SK-N-MC (cell line): ENCODE measurements around the gene RGL3.
"Not testable (repeated sequence)": the region's sequence is repeated elsewhere in the genome, so short reads cannot be mapped to it uniquely, and the experiment has no call there.

Source experiments
- EZH2 ChIP-seq: fragments of 200-600 bp; sonication (generic); IDR thresholded peaks from one replicate; pipeline ENCODE4 v1.6.1; 2017; ENCODE audit warnings: antibody characterized with exemption
- FOXP2 ChIP-seq: optimal IDR thresholded peaks from 2 replicates; pipeline ENCODE3; 2011; ENCODE audit warnings: mild to moderate bottlenecking, moderate library complexity; ENCODE audit not compliant: insufficient read depth; ENCODE audit errors: extremely low read length, control extremely low read depth
- POLR2AphosphoS5 ChIP-seq: IDR thresholded peaks from 2 replicates; pipeline ENCODE4 v1.6.1; 2012; ENCODE audit warnings: mild to moderate bottlenecking, low read depth, low read length, borderline replicate concordance

DNA sequence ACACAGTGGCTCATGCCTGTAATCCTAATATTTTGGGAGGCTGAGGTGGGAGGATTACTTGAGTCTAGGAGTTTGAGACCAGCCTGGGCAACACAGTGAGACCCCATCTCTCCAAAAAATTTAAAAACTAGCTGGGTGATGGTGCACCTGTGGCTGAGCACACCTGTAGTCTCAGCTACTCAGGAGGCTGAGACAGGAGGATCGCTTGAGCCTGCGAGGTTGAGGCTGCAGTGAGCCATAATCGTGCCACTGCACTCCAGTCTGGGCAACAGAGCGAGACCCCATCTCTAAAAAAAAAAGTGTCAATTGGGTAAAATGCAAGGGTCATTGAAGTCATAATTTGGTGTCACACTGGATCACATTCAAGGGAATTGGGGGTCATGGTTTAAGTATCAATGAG is 65.0 kb downstream of the RGL3 start:
- TF ChIP-seq EZH2, POLR2AphosphoS5, FOXP2: not testable (repeated sequence)
